PFSK-1 (cell line): ENCODE results near the gene DCTN3.

ENCODE experiments used
- POLR2AphosphoS5 ChIP-seq: IDR thresholded peaks from 2 replicates; pipeline ENCODE4 v1.6.1; 2012; ENCODE audit warnings: low read depth, mild to moderate bottlenecking, control low read depth, low read length, moderate library complexity
- TAF1 ChIP-seq: IDR thresholded peaks from 2 replicates; pipeline ENCODE4 v1.6.1; 2012; ENCODE audit warnings: low read length, control low read depth, borderline replicate concordance; ENCODE audit not compliant: insufficient read depth
- TF ChIP-seq, protein P1 (sequence below), 2 experiments: IDR thresholded peaks; 2 replicates each; pipeline versions ENCODE4 v1.6.1 to v1.8.0; 2011 to 2012; ENCODE audit warnings: low read depth in 2 of 2, low read length in 2 of 2, control low read depth in 1 of 2, inconsistent platforms in 1 of 2, mild to moderate bottlenecking in 1 of 2, moderate library complexity in 1 of 2; ENCODE audit not compliant: insufficient read depth in 1 of 2

GRCh38 chr9:34625186-34625486 lies 4.8 kb upstream of the DCTN3 start:
- TF ChIP-seq, protein P1, sequence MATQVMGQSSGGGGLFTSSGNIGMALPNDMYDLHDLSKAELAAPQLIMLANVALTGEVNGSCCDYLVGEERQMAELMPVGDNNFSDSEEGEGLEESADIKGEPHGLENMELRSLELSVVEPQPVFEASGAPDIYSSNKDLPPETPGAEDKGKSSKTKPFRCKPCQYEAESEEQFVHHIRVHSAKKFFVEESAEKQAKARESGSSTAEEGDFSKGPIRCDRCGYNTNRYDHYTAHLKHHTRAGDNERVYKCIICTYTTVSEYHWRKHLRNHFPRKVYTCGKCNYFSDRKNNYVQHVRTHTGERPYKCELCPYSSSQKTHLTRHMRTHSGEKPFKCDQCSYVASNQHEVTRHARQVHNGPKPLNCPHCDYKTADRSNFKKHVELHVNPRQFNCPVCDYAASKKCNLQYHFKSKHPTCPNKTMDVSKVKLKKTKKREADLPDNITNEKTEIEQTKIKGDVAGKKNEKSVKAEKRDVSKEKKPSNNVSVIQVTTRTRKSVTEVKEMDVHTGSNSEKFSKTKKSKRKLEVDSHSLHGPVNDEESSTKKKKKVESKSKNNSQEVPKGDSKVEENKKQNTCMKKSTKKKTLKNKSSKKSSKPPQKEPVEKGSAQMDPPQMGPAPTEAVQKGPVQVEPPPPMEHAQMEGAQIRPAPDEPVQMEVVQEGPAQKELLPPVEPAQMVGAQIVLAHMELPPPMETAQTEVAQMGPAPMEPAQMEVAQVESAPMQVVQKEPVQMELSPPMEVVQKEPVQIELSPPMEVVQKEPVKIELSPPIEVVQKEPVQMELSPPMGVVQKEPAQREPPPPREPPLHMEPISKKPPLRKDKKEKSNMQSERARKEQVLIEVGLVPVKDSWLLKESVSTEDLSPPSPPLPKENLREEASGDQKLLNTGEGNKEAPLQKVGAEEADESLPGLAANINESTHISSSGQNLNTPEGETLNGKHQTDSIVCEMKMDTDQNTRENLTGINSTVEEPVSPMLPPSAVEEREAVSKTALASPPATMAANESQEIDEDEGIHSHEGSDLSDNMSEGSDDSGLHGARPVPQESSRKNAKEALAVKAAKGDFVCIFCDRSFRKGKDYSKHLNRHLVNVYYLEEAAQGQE (IDR thresholded peaks at IDR 0.05; ENCODE audit: insufficient read depth in 1 of 2, low read depth in 2 of 2, low read length in 2 of 2): no peak
- TF ChIP-seq POLR2AphosphoS5 (no peak), TAF1 (no peak)
